H1 (cell line): ENCODE measurements around the gene NELL1.

Experiments used
- BCL11A ChIP-seq, 2 experiments: IDR thresholded peaks; one replicate each; pipeline ENCODE4 v1.6.1; 2011; ENCODE audit warnings: low read depth in 2 of 2, low read length in 2 of 2, mild to moderate bottlenecking in 2 of 2
- GABPA ChIP-seq: IDR thresholded peaks from 2 replicates; pipeline ENCODE4 v1.6.1; 2011; ENCODE audit warnings: mild to moderate bottlenecking, low read length, moderate library complexity, borderline replicate concordance; ENCODE audit not compliant: insufficient read depth
- GTF2F1 ChIP-seq: IDR thresholded peaks from 2 replicates; pipeline ENCODE4 v1.6.1; 2012; ENCODE audit warnings: low read depth, low read length, improper control_type of control experiment, borderline replicate concordance
- SP1 ChIP-seq: IDR thresholded peaks from 2 replicates; pipeline ENCODE4 v1.6.1; 2011; ENCODE audit warnings: low read depth, low read length
- TAF1 ChIP-seq: IDR thresholded peaks from 2 replicates; pipeline ENCODE4 v1.6.1; 2011; ENCODE audit warnings: mild to moderate bottlenecking, low read depth, low read length
- TF ChIP-seq, protein P1 (sequence below), 3 experiments: IDR thresholded peaks; 1 replicate in 2 of 3; 2 replicates in 1 of 3; pipeline versions ENCODE4 v1.5.1 to v1.6.1; 2011; ENCODE audit warnings: low read length in 3 of 3, mild to moderate bottlenecking in 3 of 3, inconsistent platforms in 2 of 3, low read depth in 1 of 3, moderate library complexity in 1 of 3; ENCODE audit not compliant: insufficient read depth in 1 of 3; ENCODE audit errors: control extremely low read depth in 1 of 3

DNA sequence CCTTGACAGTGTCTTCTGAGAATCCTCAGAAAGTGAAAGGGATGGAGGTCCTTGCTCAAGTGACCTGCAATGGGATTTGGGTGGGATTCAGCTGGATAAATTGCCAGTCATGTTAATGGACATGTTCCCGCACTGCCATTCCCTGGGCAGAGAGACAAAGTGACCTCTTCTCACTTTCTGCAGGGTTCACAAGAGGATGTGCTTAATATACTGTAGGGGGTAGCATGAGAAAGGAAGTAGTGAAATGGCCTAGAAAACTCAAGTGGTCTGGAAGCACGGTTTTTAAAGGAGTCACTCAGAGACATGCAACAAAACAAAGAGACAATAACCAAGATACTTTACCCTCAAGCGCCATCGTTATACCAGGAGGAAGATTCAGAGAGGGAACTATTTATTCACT is 70.2 kb downstream of the NELL1 start:
- TF ChIP-seq BCL11A (IDR thresholded peaks at IDR 0.05; ENCODE audit: low read depth in 2 of 2, low read length in 2 of 2) (no peak), GTF2F1 (no peak), SP1 (no peak), TAF1 (no peak), GABPA (no peak)
- TF ChIP-seq, protein P1, sequence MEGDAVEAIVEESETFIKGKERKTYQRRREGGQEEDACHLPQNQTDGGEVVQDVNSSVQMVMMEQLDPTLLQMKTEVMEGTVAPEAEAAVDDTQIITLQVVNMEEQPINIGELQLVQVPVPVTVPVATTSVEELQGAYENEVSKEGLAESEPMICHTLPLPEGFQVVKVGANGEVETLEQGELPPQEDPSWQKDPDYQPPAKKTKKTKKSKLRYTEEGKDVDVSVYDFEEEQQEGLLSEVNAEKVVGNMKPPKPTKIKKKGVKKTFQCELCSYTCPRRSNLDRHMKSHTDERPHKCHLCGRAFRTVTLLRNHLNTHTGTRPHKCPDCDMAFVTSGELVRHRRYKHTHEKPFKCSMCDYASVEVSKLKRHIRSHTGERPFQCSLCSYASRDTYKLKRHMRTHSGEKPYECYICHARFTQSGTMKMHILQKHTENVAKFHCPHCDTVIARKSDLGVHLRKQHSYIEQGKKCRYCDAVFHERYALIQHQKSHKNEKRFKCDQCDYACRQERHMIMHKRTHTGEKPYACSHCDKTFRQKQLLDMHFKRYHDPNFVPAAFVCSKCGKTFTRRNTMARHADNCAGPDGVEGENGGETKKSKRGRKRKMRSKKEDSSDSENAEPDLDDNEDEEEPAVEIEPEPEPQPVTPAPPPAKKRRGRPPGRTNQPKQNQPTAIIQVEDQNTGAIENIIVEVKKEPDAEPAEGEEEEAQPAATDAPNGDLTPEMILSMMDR (IDR thresholded peaks at IDR 0.05; ENCODE audit: control extremely low read depth in 1 of 3, insufficient read depth in 1 of 3, low read depth in 1 of 3, low read length in 3 of 3) = no peak
